OCI-LY7 (cell line): ENCODE measurements around the gene VSIG8. TPM values are rescaled to one million over a fixed set of nuclear protein-coding genes. Genes with fewer than 3 reads are reported as not detected.

Source experiments
- BruUV-seq: library from RNA; stranded (reverse); fragments of 400-500 nt; replicated peaks from 2 replicates; lab custom pipeline; 2021; lab: Mats Ljungman, UMichigan
- CTCF ChIA-PET: fragments of 300-600 bp; sonication (Branson Sonifier 250); formaldehyde crosslinking; loops from one replicate; lab custom pipeline; 2022; ENCODE audit warnings: antibody characterized with exemption; ENCODE audit not compliant: unreplicated experiment; lab: Charles Lee
- POLR2A ChIA-PET: fragments of 300-600 bp; sonication (Branson Sonifier 250); formaldehyde crosslinking; loops from one replicate; lab custom pipeline; 2022; ENCODE audit warnings: antibody characterized with exemption; lab: Charles Lee
- DNase-seq: peaks from one replicate; pipeline ENCODE4 v3.0.0-alpha.2; 2015; ENCODE audit warnings: low spot score
- H2AFZ ChIP-seq: fragments of 200-600 bp; sonication (generic), shearing (Covaris generic); 2 replicates; pipeline ENCODE4 v1.6.1; 2014; ENCODE audit warnings: mild to moderate bottlenecking, antibody characterized with exemption, low read length, moderate library complexity
- H3K27ac ChIP-seq: fragments of 200-600 bp; sonication (generic); 2 replicates; pipeline ENCODE4 v1.5.1; 2014; ENCODE audit warnings: mixed run types, low read depth, mild to moderate bottlenecking, moderate library complexity, low read length, inconsistent platforms; ENCODE audit not compliant: poor library complexity, severe bottlenecking
- H3K36me3 ChIP-seq: fragments of 200-600 bp; sonication (generic); 2 replicates; pipeline ENCODE4 v1.6.1; 2014; ENCODE audit warnings: mild to moderate bottlenecking, antibody characterized with exemption, low read length, moderate library complexity, mixed read lengths; ENCODE audit not compliant: insufficient read depth
- H3K4me1 ChIP-seq: fragments of 200-600 bp; sonication (generic); 2 replicates; pipeline ENCODE4 v1.5.1; 2014; ENCODE audit warnings: mild to moderate bottlenecking, low read length; ENCODE audit not compliant: insufficient read depth, poor library complexity, severe bottlenecking
- H3K4me2 ChIP-seq: fragments of 200-600 bp; sonication (generic); 2 replicates; pipeline ENCODE4 v1.6.1; 2014; ENCODE audit warnings: mild to moderate bottlenecking, low read length
- H3K4me3 ChIP-seq: fragments of 200-600 bp; sonication (generic); 2 replicates; pipeline ENCODE4 v1.5.1; 2014; ENCODE audit warnings: mild to moderate bottlenecking, low read depth, low read length; ENCODE audit not compliant: poor library complexity, severe bottlenecking
- H3K79me2 ChIP-seq: fragments of 200-600 bp; sonication (generic); 2 replicates; pipeline ENCODE4 v1.6.1; 2016; ENCODE audit warnings: low read depth, mild to moderate bottlenecking, low read length, moderate library complexity, mixed read lengths; ENCODE audit not compliant: insufficient read depth
- H3K9me2 ChIP-seq: fragments of 200-600 bp; sonication (generic); 2 replicates; pipeline ENCODE4 v1.6.1; 2016; ENCODE audit warnings: mild to moderate bottlenecking, low read length, mixed read lengths; ENCODE audit not compliant: insufficient read depth
- H3K9me3 ChIP-seq: fragments of 200-600 bp; sonication (generic); 2 replicates; pipeline ENCODE4 v1.6.1; 2014; ENCODE audit warnings: mild to moderate bottlenecking, mixed run types, low read length, mixed read lengths
- H4K20me1 ChIP-seq: fragments of 200-600 bp; sonication (generic); 2 replicates; pipeline ENCODE4 v1.6.1; 2014; ENCODE audit warnings: mild to moderate bottlenecking, antibody characterized with exemption, low read length, moderate library complexity, mixed read lengths; ENCODE audit not compliant: insufficient read depth
- CTCF ChIP-seq: fragments of 200-600 bp; sonication (generic); conservative IDR thresholded peaks from 2 replicates; pipeline ENCODE4 v1.5.1; 2014; ENCODE audit warnings: mild to moderate bottlenecking, antibody characterized with exemption, low read length, moderate library complexity, mixed read lengths
- EZH2phosphoT487 ChIP-seq: fragments of 200-600 bp; sonication (generic); IDR thresholded peaks from 2 replicates; pipeline ENCODE4 v1.6.1; 2018; ENCODE audit warnings: low read depth, borderline replicate concordance, mild to moderate bottlenecking, mixed run types, antibody characterized with exemption, low read length, moderate library complexity, mixed read lengths
- intact Hi-C: fragments of 100-400 bp; cut with micrococcal nuclease; formaldehyde crosslinking; loops from one replicate; pipeline ENCODE4 v1.10.0; 2022; ENCODE audit not compliant: unreplicated experiment
- total RNA-seq, 2 experiments: library from RNA; depleted of rRNA in 1 of 2; stranded (reverse); fragments of >200 nt in 1 of 2; shearing (Covaris generic) in 1 of 2; gene quantifications; 2 replicates each; pipeline ENCODE4 v1.2.3, GENCODE V29; 2014 to 2022

VSIG8 gene
- total RNA-seq, 2 experiments from 2014 or later: not detected

- CTCF ChIA-PET: interaction anchor here (0.5 to 4.9 kb wide), 4 partner anchors 91 to 1101 kb away, joined by 3 to 30 read pairs (median 6); no protein-coding TSS in a partner anchor
- H3K4me2 ChIP-seq: peak overlapping the region; percentile 70
- H3K9me2 ChIP-seq: no peaks in the 10 kb centered on the region
- peaks cover 28% of the 10 kb centered on the region for H3K4me1 ChIP-seq
- no peak overlapping the region for H3K27ac ChIP-seq
- no peaks in the 10 kb centered on the region for H3K79me2 ChIP-seq
- peak overlapping the region; percentile 82 for H2AFZ ChIP-seq
- DNase-seq: peak; percentile 59
- no TSS peak for BruUV-seq
- peak overlapping the region; percentile 36 for H3K4me3 ChIP-seq
- POLR2A ChIA-PET: interaction anchor here (1.0 to 1.9 kb wide), 5 partner anchors 10 to 91 kb away, joined by 3 to 13 read pairs (median 5); partner anchors contain the start of gene FCRL6
- intact Hi-C loops: loop anchor here (2.0 kb wide), 1 partner anchor 117 kb away; no protein-coding TSS in a partner anchor
- H3K9me3 ChIP-seq: no peaks in the 10 kb centered on the region
- H4K20me1 ChIP-seq: no peaks in the 10 kb centered on the region
- no peaks in the 10 kb centered on the region for H3K36me3 ChIP-seq
- no peak for TF ChIP-seq EZH2phosphoT487
- TF ChIP-seq CTCF: no peak
These were observed 27.4 kb upstream of the VSIG8 start for GRCh38 chr1:159889821-159890252.

GRCh38 chr1:159889202-159889601, 26.7 kb upstream of the VSIG8 start:
- Histone ChIP-seq H3K27ac (no peak overlapping the region), H2AFZ (peak overlapping the region; percentile 82), H3K9me3 (no peaks in the 10 kb centered on the region), H3K4me2 (peak overlapping the region; percentile 70), H3K4me1 (peaks cover 28% of the 10 kb centered on the region), H3K79me2 (no peaks in the 10 kb centered on the region), H4K20me1 (no peaks in the 10 kb centered on the region), H3K4me3 (peak overlapping the region; percentile 36), H3K36me3 (no peaks in the 10 kb centered on the region), H3K9me2 (no peaks in the 10 kb centered on the region)
- POLR2A ChIA-PET: interaction anchor here (0.6 to 1.9 kb wide), 9 partner anchors 9 to 1381 kb away, joined by 3 to 13 read pairs (median 5); no protein-coding TSS in a partner anchor
- intact Hi-C loops: no loop called here
- CTCF ChIA-PET: interaction anchor here (0.8 to 4.9 kb wide), 2 partner anchors 90 to 115 kb away, joined by 3 to 30 read pairs; no protein-coding TSS in a partner anchor
- TF ChIP-seq CTCF (no peak), EZH2phosphoT487 (no peak)
- DNase-seq: peak; percentile 42
- BruUV-seq: no TSS peak

- no peak for DNase-seq
- POLR2A ChIA-PET: interaction anchor here (0.7 to 0.8 kb wide), 2 partner anchors 21 to 196 kb away, joined by 3 to 4 read pairs; no protein-coding TSS in a partner anchor
- BruUV-seq: no TSS peak
- Histone ChIP-seq H3K4me3 (no peak overlapping the region), H3K4me1 (peaks cover 15% of the 10 kb centered on the region), H2AFZ (no peak overlapping the region), H3K36me3 (no peaks in the 10 kb centered on the region), H3K79me2 (no peaks in the 10 kb centered on the region), H3K9me3 (no peaks in the 10 kb centered on the region), H3K9me2 (no peaks in the 10 kb centered on the region), H3K4me2 (no peak overlapping the region), H4K20me1 (no peaks in the 10 kb centered on the region), H3K27ac (no peak overlapping the region)
- TF ChIP-seq CTCF: no peak
- intact Hi-C loops: no loop called here
- CTCF ChIA-PET: no interaction called here
These were observed 21.8 kb upstream of the VSIG8 start for GRCh38 chr1:159884296-159884695.
